GM19452 (cell line): ENCODE measurements around the gene COL9A1.

Source experiments
- ATAC-seq: cut with Tn5 transposase; IDR thresholded peaks from one replicate; pipeline ENCODE4 v1.9.1; 2021; ENCODE audit not compliant: unreplicated experiment

The COL9A1 gene

DNA sequence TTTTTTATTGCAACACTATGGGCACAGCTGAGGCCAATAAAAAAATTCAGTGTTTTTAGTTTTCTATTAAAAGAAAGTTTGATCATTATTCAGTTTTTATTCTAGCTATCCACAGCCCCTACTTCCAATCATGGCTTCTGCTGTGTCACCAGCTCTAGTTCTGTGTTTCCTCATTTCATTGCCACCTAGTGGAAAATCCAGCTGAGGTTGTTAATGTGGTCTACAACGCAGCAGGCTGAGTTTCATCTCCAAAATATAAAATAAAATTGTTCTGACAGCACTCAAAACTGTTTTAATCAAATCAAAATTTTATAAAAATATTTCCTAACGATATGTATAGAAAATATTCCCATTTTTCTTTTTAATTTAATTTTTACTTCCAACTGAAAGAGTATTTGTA, 13.6 kb downstream of the COL9A1 start:
- no peak for ATAC-seq

DNA sequence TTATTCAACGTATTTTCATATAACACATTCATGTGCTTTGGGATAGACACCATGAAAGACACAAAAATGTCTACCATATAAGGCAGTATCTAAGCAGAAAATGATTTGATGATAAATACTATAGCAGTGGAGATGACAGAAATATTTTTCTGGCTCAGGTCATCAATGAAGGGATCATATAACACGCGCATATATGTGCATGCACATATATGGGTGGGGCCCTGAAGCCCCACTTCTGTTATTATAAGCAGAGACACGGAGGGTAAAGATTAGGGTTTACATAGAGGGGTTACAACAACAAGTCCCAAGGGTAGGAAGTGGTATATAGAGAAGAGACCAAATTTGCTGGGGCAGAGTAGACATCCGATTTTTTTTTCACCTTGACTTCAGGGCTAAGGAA, 16.0 kb downstream of the COL9A1 start:
- ATAC-seq: no peak

DNA sequence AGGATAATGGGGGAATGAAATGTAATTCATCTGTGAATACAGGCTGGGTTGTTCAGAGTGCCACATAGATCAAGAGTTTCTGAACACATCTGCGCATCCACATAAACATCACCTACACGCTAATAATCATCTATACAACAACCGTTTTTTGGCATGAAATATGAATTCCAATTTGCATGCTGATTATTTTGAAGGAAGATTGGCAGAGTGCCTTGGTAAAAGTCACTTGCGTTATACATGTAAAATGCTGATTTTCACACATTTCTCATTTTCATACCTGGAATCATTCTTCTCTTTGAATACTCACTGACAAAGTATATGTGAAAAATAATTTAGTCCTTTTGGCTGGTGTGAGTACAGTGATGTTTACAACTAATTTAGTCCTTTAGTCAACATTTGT, 17.7 kb downstream of the COL9A1 start:
- ATAC-seq: no peak

DNA sequence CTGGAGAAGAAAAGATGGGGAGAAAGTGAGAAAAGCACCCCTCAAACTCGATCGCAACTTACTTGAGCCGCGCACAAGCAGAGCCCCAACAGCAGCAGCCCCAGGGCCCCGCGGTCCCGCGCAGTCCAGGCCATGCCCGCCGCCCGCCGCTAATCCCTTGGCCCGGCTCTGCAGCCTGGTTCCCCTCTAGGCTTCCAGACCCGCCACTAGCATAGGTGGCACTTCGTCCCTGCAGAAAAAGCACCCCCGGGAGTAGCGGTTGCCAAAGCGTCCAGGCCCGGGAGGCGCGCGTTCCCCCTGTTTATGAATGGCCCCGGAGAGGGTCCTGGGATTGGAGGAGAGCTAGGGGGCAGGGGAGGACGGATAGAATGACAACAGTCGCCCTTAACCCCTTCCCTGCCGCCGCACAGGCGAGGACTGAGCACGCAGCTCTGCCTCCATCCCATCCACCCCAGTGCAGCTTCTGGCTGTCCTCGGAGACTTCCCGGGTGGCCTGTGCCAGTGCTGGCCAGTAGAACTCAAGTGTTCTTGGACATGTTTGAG, 19.9 kb downstream of the COL9A1 start:
- no peak for ATAC-seq

DNA sequence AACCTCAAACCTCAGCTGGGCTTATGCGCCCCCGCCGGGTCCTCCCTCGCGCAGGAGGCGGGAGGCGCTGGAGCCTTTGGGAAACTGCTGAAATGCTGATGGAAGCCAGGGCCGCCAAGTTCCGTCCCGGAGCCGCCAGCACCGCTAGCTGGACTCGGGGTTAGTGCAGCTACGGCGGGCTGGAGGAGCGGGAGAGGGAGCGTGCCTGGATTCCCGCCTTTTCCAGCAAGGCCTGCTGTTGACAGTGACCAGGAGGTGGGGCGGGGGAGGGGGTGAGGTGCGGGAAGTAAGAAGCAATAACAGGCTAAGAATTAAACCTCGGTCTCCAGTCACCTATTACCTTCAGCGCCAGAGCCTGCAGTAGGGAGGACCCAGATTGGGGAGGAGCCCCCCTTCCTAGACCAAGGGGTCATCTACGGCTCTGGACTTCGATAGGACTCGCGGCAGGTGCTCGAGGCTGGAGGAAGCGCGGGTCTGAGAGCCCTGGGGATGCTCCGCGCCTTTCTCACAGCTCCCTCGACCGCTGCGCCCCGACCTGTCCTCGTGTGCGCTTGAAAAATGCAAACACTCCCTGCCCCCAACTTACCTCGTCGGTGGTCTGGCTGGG, 20.5 kb downstream of the COL9A1 start:
- ATAC-seq: no peak

DNA sequence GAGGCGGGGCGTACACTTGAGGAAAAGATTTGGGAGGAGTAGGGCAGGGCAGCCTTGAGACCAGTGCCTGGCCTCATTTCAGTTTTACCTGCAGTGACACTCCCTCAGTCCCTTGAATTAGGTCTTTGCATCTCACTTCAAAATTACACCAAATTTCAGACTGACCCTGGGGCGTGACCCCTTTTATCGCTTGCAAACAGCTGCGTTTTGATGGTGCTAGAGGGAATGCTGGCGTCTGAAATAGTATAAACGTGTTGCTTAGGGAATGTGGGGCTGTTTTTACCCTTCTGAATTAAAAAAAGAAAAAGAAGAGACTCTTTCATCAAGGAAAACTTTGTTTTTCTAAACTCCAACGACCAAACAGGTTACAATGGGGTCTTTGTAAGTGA, 21.0 kb downstream of the COL9A1 start:
- no peak for ATAC-seq

DNA sequence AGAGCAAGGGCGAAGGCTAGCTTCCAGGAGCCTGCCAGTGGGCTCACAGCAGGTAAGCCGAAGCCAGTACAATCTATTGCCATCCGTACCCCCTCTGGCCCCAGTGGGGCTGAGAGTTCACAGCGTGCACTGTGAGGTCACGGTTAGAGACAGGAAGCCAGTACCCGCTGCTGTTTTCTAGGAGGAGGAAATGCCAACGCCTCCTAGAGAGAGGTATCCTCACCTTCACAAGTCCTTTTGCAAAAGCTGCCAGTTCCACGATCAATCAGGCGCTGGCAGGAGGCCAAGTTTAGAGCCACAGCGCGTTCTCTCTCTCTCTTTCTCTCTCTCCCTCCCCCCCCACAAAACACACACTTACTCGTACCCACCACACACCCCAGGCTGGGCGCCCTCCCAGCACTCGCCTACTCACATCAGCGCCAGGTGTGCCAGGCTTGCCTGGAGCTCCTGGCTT, 22.5 kb downstream of the COL9A1 start:
- ATAC-seq: no peak

DNA sequence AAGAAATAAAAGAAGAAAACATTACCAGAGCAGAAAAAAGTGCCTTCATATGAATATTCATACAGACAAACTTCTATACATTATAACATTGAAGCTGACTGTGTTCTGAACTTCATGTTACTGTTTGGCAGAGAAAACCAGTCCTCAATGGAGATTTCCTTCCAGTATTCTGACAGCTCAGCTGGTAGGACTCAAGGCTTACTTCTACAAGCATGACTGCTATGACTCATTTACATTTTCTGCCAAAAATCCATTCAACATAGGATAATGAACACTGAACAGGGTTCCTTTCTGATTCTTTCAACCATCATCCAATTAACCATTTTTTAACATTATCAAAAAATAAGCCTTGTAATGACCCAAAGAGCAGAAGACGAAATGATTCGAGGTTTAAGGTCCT, 25.4 kb downstream of the COL9A1 start:
- ATAC-seq: no peak

DNA sequence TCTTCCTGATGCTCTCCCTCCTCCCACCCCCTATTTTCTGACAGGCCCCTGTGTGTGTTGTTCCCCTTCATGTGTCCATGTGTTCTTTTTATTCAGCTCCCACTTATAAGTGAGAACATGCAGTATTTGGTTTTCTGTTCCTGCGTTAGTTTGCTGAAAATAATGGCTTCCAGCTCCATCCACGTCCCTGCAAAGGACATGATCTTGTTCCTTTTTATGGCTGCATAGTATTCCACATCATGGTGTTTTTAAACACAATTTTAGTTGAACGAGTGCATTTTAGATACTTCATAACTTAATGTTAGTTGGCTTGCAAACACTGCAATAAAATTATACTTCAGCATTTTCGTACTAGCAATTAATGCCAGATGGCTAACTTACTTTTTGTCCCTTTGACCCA, 28.5 kb downstream of the COL9A1 start:
- no peak for ATAC-seq

DNA sequence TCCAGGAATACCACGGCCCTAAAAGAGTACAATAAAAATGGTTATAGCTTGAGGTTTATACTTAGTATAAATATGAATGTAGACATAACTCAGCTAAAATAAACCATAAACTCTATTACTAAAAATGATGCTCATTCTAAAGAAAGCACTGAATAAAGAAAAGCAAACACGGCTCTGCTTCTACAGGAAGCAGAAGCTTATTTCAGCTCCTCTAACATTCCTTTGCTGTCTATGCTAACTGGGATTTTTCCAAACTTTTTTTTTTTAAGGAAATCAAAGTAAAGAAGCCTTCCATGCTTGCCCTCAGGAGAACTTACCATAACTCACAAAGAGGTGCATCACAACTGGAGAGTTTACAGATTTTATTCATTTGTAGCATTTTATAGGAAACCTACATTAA, 30.8 kb downstream of the COL9A1 start:
- ATAC-seq: no peak

DNA sequence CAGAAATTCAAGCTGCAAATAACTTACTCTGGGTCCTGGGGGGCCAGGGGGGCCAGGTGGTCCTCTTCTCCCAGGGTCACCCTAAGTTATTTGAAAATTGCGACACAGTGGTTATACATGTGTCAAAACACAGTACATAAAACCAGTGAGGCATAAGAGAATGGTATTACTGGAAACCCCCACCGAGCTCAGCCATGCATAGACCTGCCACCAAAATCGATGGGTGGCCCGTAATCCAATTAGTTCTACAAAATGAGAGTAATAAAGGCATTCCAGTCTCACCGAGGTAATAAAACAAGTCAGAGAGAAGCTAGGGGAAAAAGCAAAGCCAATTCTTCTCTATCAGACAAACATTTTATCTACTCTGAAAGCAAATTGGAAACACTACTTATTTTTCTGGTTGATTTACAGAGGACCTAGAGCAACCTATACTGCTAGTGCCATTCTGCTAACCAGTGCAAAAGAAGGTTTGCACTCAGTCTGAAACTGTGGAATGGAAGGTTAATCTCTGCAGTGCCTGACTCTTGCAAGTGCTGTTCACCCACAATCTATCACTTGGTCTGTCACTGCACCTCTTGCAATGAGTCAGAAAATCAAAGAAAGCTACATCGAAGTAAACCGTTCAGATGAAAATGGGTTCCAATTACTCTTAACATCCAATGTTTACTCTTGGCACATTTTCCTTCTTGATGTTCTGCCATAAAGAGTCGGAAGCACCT, 32.4 kb downstream of the COL9A1 start:
- ATAC-seq: no peak

DNA sequence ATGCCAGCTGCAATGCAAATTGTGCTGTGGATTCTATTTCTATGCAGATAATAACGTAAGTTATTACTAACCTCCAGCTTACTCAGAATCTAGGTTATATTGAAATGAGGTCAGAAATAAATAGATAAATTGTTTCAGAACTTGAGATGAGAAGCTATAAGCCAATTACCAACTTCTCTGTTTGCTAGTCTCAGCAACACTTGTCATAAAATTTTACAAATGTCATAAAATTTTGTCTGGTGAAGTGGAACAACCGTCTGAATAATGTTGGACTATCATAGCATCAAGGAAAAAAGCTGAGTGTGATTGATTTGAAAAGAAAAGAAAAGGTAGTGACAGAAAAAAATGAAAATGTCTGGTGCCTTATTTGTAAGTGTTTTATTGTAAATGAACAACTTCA, 36.7 kb downstream of the COL9A1 start:
- ATAC-seq: no peak

DNA sequence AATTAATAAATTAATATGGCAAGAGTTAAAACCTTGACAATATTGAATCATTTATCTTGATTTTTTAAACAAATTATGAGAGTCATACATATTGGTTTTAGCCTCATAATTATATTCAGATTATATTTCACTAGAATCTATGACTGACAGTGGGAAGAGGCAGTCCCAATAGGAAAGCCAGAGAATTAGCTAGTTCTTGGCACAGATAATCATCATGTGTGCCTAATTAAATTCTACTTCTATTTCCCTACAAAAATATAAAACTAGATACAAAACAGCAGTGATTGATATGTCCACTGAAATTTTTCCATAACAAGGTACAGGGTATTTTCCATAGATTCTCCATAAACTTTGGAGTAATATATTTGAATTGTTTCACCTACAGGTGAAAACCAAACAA, 38.6 kb downstream of the COL9A1 start:
- no peak for ATAC-seq

DNA sequence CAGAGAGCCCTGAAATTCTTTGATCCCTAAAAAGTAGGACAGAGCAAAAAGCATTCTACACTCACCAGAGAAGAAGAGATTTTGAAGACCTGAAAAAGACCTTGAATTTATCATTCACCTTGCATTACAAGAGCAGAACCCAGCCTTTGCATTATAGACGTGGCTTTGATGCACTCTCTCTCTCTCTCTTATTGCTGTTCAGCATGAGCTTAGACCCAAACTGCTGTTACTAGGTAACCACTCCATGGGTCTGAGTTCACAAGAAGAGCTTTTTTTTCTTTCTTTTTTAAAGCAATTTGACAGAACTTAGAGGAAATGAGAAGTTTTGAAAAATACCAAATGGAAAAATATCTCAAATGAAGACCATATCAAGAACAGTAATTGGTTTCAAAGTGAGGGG, 44.4 kb downstream of the COL9A1 start:
- no peak for ATAC-seq

DNA sequence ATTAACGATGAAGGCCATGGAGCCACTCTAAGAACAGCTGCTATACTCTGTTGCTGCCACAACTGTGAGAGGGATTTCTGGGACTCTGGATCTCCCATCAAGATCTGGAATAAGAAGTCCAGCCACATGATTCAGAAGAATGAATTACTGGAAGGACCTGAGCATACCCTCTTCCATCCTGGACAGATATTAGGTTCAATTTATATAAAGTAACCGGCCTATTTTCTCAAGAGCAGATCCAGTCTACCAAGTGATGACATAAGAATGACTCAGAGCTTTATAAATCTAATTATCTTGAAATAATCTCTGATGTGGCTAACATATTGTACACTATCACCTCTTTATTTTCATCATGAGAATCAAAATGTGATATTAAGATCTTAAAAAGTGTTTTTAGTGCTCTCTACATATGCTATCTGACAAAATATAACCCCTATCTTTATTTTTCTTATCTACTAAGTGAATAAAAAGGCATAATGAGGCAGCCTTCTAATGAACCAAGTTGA, 45.1 kb downstream of the COL9A1 start:
- no peak for ATAC-seq

DNA sequence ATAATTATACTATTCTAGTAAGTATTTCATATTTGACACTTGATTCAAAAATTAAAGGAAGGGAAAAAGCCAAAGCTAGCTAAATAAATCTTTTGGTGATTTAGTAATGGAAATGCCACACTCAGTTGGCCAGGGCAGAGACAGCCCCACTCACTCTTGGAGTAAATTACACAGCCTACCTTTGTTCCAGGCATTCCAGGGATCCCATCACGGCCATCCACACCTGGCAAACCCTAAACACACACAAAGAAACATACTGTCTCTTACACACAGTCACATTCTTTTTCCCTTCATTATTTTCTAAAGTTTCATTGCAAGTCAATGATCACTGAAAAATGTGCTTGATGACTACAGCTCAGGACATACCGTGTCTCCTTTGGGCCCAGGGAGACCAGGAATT, 48.1 kb downstream of the COL9A1 start:
- no peak for ATAC-seq

DNA sequence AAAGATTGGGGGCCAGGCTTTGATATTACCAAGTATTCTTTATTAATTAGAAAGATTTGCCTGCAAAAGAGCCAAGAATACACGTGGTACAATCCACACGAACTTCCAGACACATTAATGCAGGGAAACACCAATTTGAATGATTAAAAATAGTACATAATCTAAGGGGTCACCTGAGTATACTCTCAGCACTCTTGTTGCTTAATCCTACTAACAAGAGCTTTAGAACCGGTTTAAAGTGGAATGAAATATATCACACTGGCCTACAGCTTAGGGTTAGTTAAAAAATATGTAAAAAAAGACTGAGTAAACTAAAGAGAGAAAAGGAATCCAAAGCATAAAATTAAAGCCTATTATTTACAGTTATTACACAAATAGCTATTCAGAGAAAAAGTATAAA, 49.0 kb downstream of the COL9A1 start:
- no peak for ATAC-seq

DNA sequence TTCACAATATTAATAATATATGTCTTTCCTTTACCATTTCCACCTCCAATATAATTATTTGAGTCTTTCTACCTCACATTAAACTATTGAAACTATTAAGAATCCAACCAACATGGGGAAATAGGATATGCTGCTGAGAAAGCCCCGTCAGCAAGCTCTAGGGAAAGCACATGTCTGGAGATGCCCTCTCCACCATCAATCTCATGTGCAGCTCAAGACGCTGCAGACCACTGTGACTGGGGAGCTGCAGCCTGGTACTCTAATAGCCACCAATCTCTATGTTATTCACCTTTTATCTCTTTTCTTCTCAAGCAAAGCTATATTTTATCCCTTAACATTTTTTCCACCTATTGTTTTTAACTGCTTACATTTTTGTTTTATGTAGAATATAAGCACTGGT, 50.3 kb downstream of the COL9A1 start:
- no peak for ATAC-seq

DNA sequence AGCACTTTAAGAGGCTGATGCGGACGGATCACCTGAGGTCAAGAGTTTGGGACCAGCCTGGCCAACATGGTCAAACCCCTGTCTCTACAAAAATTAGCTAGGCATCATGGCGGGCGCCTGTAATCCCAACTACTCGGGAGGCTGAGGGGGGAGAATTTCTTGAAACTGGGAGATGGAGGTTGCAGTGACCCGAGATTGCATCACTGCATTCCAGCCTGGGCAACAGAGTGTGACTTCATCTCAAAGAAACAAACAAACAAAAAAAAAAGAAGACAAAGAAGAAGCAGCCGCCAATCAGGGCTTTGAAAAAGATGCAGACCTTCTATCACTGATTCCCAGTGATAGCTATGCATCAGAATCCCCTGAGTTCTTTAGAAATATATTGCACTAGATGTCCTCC, 56.8 kb downstream of the COL9A1 start:
- no peak for ATAC-seq

DNA sequence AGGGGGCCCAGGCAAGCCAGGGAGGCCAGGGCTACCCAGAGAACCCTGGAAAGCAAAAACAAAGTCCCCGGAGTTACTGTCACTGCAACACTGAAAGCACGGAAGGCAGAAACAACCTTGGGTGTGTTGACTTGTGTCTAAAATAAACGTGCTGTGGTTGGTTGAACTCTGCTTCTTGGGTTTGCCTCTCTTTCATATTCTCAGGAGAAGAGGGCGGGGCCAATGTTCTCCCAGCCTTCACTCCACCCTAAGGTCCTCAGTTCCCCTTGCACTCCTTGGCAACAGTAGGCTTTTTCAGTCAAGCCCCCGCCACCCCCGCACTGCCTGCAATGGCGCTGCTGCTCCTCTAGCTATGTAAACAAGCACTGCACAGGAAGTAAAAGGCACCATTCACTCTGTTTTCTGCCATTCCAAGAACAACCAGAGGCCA, 60.9 kb downstream of the COL9A1 start:
- ATAC-seq: no peak

DNA sequence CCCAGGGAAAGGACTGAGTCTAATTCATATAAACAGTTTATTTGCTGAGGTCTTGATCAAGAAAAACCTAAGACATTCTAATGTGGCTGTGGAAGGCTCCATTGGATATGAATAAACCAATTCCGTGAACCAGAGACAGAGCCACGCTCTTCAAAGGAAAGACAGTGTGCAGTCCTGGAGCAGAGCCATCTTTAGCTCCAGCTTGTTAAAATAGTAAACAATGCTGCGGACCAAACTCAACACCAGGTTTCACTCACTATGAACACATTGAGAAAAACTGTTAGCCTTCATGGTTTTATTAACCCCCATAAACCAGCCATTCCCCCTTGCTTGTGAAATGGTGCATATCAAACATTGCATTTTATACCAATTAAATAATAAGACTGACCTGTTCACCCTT, 61.9 kb downstream of the COL9A1 start:
- ATAC-seq: no peak

DNA sequence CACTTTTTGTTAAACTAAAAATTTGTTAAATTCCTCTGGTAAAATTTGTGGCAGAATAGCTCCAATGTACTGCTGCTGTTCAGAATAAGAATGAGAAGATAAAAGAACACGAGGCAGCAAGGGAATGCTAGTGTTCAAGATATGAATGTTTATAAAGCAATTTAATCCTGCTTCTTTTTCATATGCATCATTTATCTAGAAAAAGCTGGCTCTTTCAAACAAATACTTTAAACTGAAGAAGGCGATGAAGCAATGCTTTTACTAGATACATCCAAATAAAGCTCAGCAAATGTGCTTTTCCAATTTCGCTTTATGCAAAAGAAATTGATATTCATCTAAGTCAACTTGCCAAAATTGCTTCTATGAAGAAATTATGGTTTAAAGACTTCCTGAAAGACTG, 66.5 kb downstream of the COL9A1 start:
- no peak for ATAC-seq
